NCI-H2171 (cell line): ENCODE results near the gene SPN.
"Not testable (repeated sequence)": the region's sequence is repeated elsewhere in the genome, so short reads cannot be mapped to it uniquely, and the experiment has no call there.

Experiments
- DNase-seq: peaks from one replicate; lab custom pipeline; 2025; lab: John Stamatoyannopoulos, UW

The SPN gene

GRCh38 chr16:29663016-29663806 lies at the start of gene SPN:
TSS of gene SPN (plus strand) at chr16:29663247. CDS start at chr16:29663729, 482 bp downstream.
- DNase-seq, result no peak

- DNase-seq, result peak; percentile 76
Observed at GRCh38 chr16:29613307-29614057, 49.6 kb upstream of the SPN start.

- DNase-seq, result not testable (repeated sequence)
Observed at GRCh38 chr16:29614691-29615314, 48.2 kb upstream of the SPN start.

GRCh38 chr16:29616127-29616526 lies 46.9 kb upstream of the SPN start:
- DNase-seq, result not testable (repeated sequence)

- DNase-seq, result not testable (repeated sequence)
Observed at GRCh38 chr16:29620591-29620990, 42.5 kb upstream of the SPN start.

GRCh38 chr16:29622738-29623137 lies 40.3 kb upstream of the SPN start:
- not testable (repeated sequence) for DNase-seq

- DNase-seq, result not testable (repeated sequence)
Observed at GRCh38 chr16:29623253-29623652, 39.8 kb upstream of the SPN start.

- not testable (repeated sequence) for DNase-seq
Observed at GRCh38 chr16:29625114-29625513, 37.9 kb upstream of the SPN start.

GRCh38 chr16:29626778-29627331 lies 36.2 kb upstream of the SPN start:
- not testable (repeated sequence) for DNase-seq

GRCh38 chr16:29627661-29628075 lies 35.4 kb upstream of the SPN start:
- DNase-seq, result not testable (repeated sequence)

- not testable (repeated sequence) for DNase-seq
Observed at GRCh38 chr16:29628707-29629106, 34.3 kb upstream of the SPN start.

- not testable (repeated sequence) for DNase-seq
Observed at GRCh38 chr16:29629318-29629717, 33.7 kb upstream of the SPN start.

GRCh38 chr16:29631658-29632057 lies 31.4 kb upstream of the SPN start:
- DNase-seq, result not testable (repeated sequence)

- not testable (repeated sequence) for DNase-seq
Observed at GRCh38 chr16:29635902-29636301, 27.1 kb upstream of the SPN start.

- DNase-seq, result not testable (repeated sequence)
Observed at GRCh38 chr16:29636368-29636767, 26.7 kb upstream of the SPN start.

- not testable (repeated sequence) for DNase-seq
Observed at GRCh38 chr16:29638751-29639150, 24.3 kb upstream of the SPN start.

GRCh38 chr16:29641561-29641960 lies 21.5 kb upstream of the SPN start:
- DNase-seq, result no peak

GRCh38 chr16:29643596-29643995 lies 19.5 kb upstream of the SPN start:
- no peak for DNase-seq

GRCh38 chr16:29644338-29644857 lies 18.6 kb upstream of the SPN start:
- no peak for DNase-seq

GRCh38 chr16:29644973-29645693 lies 17.9 kb upstream of the SPN start:
- DNase-seq, result no peak

GRCh38 chr16:29645694-29646187 lies 17.3 kb upstream of the SPN start:
- no peak for DNase-seq
